ENCODE measurements around the gene NEMF. TPM values are rescaled to one million over a fixed set of nuclear protein-coding genes. Genes with fewer than 3 reads are reported as not detected.

NEMF gene
- total RNA-seq, 1 donor from 2014 or later: 87.9 TPM

DNA sequence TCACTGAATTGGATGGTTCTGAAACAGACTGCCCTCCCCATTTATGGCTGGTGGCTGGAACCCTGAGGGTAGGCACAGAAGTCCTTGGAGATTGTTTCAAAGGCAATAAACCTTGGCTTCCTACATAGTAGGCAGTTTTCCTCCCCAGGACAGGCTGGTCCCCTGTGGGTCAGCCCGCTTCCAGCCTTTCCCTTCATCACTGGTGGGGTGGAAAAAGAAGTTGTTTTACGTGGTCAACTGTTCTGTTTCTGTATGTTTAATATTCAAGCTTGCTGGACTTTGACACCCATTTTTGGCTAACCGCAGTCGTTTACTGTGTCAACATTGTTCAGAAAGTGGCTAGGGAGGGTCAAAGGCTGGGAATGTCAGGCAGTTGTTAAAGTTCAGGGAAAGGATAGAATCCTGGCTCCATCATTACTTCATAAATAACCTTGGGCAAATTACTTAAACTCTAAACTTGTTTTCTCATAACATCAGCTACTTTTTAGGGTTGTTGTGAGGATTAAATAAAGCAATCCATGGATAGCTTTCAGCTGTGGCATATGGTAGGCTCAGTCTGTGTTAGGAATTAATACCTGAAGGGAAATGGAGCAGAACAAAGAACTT lies 82.3 kb downstream of the NEMF start:
- H3K36me3 Mint-ChIP-seq: peaks cover 11% of the 10 kb centered on the region
- no peak for DNase-seq (ENCODE audit: extremely low spot score, unreplicated experiment)
- peak overlapping the region; percentile 99 for H3K27ac Mint-ChIP-seq
- H3K4me3 Mint-ChIP-seq: peak overlapping the region; percentile 99
- TF ChIP-seq, protein P1, sequence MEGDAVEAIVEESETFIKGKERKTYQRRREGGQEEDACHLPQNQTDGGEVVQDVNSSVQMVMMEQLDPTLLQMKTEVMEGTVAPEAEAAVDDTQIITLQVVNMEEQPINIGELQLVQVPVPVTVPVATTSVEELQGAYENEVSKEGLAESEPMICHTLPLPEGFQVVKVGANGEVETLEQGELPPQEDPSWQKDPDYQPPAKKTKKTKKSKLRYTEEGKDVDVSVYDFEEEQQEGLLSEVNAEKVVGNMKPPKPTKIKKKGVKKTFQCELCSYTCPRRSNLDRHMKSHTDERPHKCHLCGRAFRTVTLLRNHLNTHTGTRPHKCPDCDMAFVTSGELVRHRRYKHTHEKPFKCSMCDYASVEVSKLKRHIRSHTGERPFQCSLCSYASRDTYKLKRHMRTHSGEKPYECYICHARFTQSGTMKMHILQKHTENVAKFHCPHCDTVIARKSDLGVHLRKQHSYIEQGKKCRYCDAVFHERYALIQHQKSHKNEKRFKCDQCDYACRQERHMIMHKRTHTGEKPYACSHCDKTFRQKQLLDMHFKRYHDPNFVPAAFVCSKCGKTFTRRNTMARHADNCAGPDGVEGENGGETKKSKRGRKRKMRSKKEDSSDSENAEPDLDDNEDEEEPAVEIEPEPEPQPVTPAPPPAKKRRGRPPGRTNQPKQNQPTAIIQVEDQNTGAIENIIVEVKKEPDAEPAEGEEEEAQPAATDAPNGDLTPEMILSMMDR (conservative IDR thresholded peaks at IDR 0.05): no peak
- H3K4me1 Mint-ChIP-seq (ENCODE audit: unreplicated experiment): peaks cover 27% of the 10 kb centered on the region
- H3K27me3 Mint-ChIP-seq: no peaks in the 10 kb centered on the region
- H3K9me3 Mint-ChIP-seq: no peaks in the 10 kb centered on the region

DNA sequence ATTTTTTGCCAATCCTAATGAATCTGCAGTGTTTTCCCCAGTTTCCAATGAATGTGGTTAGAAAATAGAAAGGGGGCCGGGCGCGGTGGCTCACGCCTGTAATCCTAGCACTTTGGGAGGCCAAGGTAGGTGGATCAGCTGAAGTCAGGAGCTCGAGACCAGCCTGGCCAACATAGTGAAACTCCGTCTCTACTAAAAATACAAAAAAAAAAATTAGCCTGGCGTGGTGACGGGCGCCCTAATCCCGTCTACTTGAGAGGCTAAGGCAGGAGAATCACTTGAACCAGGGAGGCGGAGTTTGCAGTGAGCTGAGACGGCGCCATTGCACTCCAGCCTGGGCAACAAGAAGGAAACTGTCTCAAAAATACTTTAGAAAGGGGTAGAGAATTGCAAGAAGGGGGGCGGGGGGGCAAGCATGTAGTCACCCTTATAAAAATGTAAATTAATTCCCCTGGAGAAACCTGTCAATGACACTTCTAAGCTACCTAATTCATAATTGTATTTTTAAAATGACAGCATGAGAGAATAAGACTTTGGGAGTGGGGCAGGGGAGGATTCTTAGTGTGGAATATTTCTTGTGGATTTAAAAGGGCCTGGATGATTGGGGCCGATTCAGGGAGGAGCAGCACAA lies 82.9 kb downstream of the NEMF start:
- no peak for DNase-seq (ENCODE audit: extremely low spot score, unreplicated experiment)
- H3K9me3 Mint-ChIP-seq: no peaks in the 10 kb centered on the region
- H3K27me3 Mint-ChIP-seq: no peaks in the 10 kb centered on the region
- H3K27ac Mint-ChIP-seq: peak overlapping the region; percentile 99
- H3K4me3 Mint-ChIP-seq: peak overlapping the region; percentile 99
- H3K4me1 Mint-ChIP-seq (ENCODE audit: unreplicated experiment): peaks cover 27% of the 10 kb centered on the region
- TF ChIP-seq, protein P1 (conservative IDR thresholded peaks at IDR 0.05): no peak
- peaks cover 5% of the 10 kb centered on the region for H3K36me3 Mint-ChIP-seq

DNA sequence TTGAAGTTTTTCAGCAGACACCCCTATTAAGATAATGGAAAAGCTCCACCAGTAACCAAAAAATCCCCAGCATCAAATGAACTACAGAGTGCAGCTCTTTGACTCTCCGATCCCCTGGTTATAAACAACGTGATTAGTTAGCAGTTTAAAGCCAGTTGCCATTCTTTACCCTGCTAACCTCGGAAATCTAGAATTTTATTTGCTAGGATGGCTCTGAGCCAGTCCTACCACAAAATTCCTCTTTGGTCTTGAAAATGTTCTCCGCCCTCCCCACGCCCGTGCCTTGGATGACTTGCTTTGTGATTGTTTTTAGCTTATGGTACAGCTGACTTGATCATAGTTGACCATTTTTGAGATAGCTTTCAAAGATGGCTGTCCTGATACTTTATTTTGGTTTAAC lies 83.4 kb downstream of the NEMF start:
- peak overlapping the region; percentile 99 for H3K4me3 Mint-ChIP-seq
- H3K9me3 Mint-ChIP-seq: no peaks in the 10 kb centered on the region
- peaks cover 3% of the 10 kb centered on the region for H3K36me3 Mint-ChIP-seq
- H3K27ac Mint-ChIP-seq: peak overlapping the region; percentile 99
- no peaks in the 10 kb centered on the region for H3K27me3 Mint-ChIP-seq
- H3K4me1 Mint-ChIP-seq (ENCODE audit: unreplicated experiment): peaks cover 27% of the 10 kb centered on the region
- TF ChIP-seq, protein P1 (conservative IDR thresholded peaks at IDR 0.05): no peak
- no peak for DNase-seq (ENCODE audit: extremely low spot score, unreplicated experiment)

DNA sequence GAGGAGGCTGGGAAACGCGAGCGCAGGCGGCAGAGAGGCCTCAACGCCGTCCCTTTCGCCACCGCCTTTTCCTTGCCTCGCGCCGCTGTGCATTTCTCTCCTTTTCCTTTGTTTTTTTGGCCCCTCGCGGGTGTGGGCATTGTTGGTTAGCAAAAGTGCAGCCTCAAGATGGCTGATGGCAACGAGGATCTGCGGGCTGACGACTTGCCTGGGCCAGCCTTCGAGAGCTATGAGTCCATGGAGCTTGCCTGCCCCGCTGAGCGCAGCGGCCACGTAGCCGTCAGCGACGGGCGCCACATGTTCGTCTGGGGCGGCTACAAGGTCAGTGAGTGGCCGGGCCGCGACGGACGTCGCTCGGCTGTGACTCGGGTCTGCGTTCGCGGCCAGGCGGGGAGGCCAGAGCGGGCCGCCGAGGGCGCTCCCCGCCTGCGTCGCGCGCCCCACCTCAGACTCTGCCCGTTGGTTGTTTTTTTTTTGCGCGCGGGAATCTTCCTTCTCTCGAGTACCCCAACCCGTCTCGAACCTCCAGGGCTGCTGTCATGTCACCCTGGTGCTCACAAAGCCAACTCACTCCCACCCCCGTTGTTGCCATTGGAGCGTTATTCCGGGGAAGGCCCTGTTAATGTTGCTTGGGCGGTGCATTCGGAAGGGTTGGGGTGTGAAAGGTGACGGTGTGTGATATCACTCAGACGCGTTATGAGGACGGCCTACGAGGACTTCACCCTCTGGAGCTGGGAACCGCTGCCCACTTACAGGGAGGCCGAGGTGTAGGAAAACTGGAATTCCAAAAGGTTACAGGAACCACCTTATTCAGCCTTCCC lies 84.1 kb downstream of the NEMF start:
- H3K36me3 Mint-ChIP-seq: peaks cover 3% of the 10 kb centered on the region
- TF ChIP-seq, protein P1 (conservative IDR thresholded peaks at IDR 0.05): no peak
- peaks cover 27% of the 10 kb centered on the region for H3K4me1 Mint-ChIP-seq (ENCODE audit: unreplicated experiment)
- H3K4me3 Mint-ChIP-seq: peak overlapping the region; percentile 99
- no peak for DNase-seq (ENCODE audit: extremely low spot score, unreplicated experiment)
- H3K27me3 Mint-ChIP-seq: no peaks in the 10 kb centered on the region
- no peaks in the 10 kb centered on the region for H3K9me3 Mint-ChIP-seq
- H3K27ac Mint-ChIP-seq: peak overlapping the region; percentile 99

DNA sequence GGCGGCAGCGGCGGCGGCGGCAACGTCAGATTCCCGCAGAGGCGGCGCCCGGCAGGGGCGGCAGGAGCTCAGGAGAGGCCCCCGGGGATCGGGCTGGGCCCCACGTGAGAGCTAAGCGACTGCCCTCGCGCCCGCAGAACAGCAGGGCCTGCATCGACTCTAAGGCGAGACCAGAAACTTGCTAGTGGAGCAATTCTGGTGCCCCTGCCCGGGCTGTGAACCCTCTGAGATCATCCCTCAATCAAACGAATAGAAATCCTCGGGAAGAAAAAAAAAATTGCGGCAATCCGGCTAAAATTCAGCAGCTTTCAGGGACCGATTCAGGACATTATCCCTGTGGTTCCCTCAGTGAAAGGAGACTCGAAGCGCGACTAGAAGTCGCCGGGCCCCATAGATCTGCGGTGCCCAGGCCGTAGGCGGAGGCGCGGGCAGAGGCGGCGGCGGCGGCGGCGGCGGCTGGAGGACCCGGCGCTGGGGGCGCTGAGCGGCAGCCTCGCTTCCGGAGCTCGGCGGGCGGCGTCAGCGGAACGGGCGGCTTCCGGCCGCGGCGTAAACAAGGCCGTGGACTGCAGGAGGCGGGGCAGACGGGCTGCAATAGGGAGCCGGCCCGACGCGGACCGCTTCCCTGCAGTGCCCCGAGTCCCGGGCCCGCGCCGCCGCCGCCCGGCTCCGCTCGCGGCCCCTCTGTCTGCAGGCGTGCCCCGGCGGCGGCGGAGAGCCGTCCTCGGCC lies 84.9 kb downstream of the NEMF start, which contains the start of gene KLHDC2:
TSS of gene KLHDC2 (plus strand) at position 583 of the 730 bp plus-strand sequence. CDS start 316 bp downstream, outside the sequence.
- TF ChIP-seq, protein P1 (conservative IDR thresholded peaks at IDR 0.05): peak; percentile 46

More for the DNA sequence above, 84.9 kb downstream of the NEMF start, which contains the start of gene KLHDC2:
- Mint-ChIP-seq H3K27me3 (no peaks in the 10 kb centered on the region), H3K9me3 (no peaks in the 10 kb centered on the region), H3K36me3 (peaks cover 3% of the 10 kb centered on the region), H3K4me1 (ENCODE audit: unreplicated experiment) (peaks cover 27% of the 10 kb centered on the region), H3K4me3 (peak within 1 kb of the TSS; percentile 99), H3K27ac (peak within 1 kb of the TSS; percentile 100)
- DNase-seq (ENCODE audit: extremely low spot score, unreplicated experiment): peak; percentile 93

Measured in type B pancreatic cell (in vitro differentiated cells).